Mucosa of descending colon (tissue), 3 donors: ENCODE data around the gene CCSER1. TPM values are rescaled to one million over a fixed set of nuclear protein-coding genes. Genes with fewer than 3 reads are reported as not detected.

Source experiments
- ATAC-seq: fragments of 200-7000 bp; cut with Tn5 transposase; one replicate; pipeline ENCODE4 v1.9.1; 2020; ENCODE audit warnings: mild to moderate bottlenecking, moderate library complexity
- DNase-seq, 3 donors: peaks; one replicate each; pipeline ENCODE4 v3.0.0-alpha.2; 2020
- H3K36me3 ChIP-seq: fragments of 200-600 bp; one replicate; pipeline ENCODE4 v1.8.0; 2021; ENCODE audit warnings: low read depth, mild to moderate bottlenecking
- H3K4me1 ChIP-seq: fragments of 200-600 bp; one replicate; pipeline ENCODE4 v1.8.0; 2021; ENCODE audit warnings: low read depth, mild to moderate bottlenecking
- H3K4me3 ChIP-seq: fragments of 200-600 bp; one replicate; pipeline ENCODE4 v1.8.0; 2021; ENCODE audit warnings: mild to moderate bottlenecking
- H3K9me3 ChIP-seq: fragments of 200-600 bp; one replicate; pipeline ENCODE4 v1.8.0; 2021; ENCODE audit warnings: mild to moderate bottlenecking
- intact Hi-C, 2 donors: fragments of 100-400 bp; cut with DNase I in 1 of 2; cut with micrococcal nuclease in 1 of 2; formaldehyde crosslinking; loops; one replicate each; pipeline versions ENCODE4 v1.11.0 to v1.11.1; 2022; cut with DNase I, micrococcal nuclease
- total RNA-seq, 3 donors: library from RNA; stranded (reverse); fragmentation: NEBNext Ultra II Directional in 2 of 3; extraction: Animal tissue kit (Norgen Biotek cat#: 25700) in 2 of 3; gene quantifications; one replicate each; pipeline versions ENCODE4 v1.2.1 to v1.2.4, GENCODE V29; 2021 to 2023
- TF ChIP-seq, protein P1 (sequence below): fragments of 200-600 bp; IDR thresholded peaks from one replicate; pipeline ENCODE4 v1.8.0; 2022; ENCODE audit warnings: antibody characterized with exemption, mild to moderate bottlenecking
- donor health status: DM: no; HTN: no; CAD: no; lungs with moderate emphysema.
- donor health status: DM: no; HTN: no; CAD: no.
- donor health status: DM: no; HTN: yes; CAD: no.

CCSER1 gene
- total RNA-seq, 3 donors from 2014 or later, result 11.1 to 32.4 (median 13.3) TPM

DNA sequence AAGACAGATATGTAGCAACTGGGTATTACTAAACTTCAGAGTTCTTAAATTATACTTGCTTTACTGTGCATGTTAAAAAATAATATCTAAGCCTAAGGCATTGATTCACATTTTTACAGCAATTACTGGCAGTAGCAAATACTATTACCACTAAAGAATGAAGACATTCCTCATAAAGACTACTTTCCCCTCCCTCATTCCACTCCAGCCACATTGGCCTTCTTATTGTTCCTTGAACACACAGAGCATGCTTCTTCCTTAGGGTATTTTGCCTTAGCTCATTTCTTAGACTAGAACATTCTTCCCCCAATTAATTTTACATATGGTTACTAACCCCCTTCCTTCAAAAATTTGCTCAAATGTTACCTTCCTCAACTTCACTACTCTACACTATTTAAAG lies 717.0 kb downstream of the CCSER1 start:
- Histone ChIP-seq H3K4me3 (no peak overlapping the region), H3K4me1 (no peaks in the 10 kb centered on the region), H3K36me3 (no peaks in the 10 kb centered on the region), H3K9me3 (no peaks in the 10 kb centered on the region)
- no peak for ATAC-seq
- TF ChIP-seq, protein P1, sequence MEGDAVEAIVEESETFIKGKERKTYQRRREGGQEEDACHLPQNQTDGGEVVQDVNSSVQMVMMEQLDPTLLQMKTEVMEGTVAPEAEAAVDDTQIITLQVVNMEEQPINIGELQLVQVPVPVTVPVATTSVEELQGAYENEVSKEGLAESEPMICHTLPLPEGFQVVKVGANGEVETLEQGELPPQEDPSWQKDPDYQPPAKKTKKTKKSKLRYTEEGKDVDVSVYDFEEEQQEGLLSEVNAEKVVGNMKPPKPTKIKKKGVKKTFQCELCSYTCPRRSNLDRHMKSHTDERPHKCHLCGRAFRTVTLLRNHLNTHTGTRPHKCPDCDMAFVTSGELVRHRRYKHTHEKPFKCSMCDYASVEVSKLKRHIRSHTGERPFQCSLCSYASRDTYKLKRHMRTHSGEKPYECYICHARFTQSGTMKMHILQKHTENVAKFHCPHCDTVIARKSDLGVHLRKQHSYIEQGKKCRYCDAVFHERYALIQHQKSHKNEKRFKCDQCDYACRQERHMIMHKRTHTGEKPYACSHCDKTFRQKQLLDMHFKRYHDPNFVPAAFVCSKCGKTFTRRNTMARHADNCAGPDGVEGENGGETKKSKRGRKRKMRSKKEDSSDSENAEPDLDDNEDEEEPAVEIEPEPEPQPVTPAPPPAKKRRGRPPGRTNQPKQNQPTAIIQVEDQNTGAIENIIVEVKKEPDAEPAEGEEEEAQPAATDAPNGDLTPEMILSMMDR, result no peak
- no peak for DNase-seq
- intact Hi-C loops, result no loop called here

DNA sequence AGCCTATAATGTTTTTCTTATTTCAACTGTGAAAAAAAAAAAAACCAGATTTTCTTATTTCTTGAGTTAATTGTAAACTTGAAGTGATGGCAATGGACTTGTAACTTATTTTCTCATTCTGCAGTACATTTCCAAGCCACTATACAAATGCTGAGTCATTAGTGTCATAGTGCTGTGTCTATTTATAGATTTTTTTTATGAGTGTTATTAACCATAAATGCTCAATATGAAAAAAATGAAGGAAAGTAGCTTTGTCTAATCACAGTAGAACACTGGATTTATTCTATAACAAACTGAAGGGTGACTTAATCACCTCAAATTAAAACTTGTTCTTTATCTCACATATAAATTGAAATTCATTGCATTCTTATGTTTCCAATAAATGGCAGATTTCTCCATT lies 718.6 kb downstream of the CCSER1 start:
- no peaks in the 10 kb centered on the region for H3K9me3 ChIP-seq
- ATAC-seq, result no peak
- no peaks in the 10 kb centered on the region for H3K36me3 ChIP-seq
- no peak for DNase-seq
- TF ChIP-seq, protein P1, result no peak
- no peaks in the 10 kb centered on the region for H3K4me1 ChIP-seq
- intact Hi-C loops, result no loop called here
- H3K4me3 ChIP-seq, result no peak overlapping the region

DNA sequence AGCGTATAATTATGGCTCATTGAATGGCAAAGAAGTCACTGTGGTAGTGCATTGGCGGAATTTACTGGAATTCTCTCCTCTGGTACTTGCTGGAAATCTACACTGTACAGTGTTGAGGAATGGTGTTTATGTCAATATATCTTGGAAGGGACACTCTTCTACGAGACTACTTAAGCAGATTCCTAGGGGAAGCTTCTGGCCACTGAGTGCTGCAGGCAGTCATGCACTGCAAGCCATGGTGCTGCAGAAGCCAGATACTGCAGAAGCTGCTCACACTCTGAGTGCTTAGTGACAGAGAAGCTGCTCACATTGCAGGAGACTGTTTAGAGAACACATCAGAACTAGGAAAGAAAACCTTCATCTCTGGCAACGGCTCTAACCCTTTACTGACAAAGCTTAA lies 725.0 kb downstream of the CCSER1 start:
- intact Hi-C loops, result no loop called here
- Histone ChIP-seq H3K36me3 (no peaks in the 10 kb centered on the region), H3K4me1 (no peaks in the 10 kb centered on the region), H3K4me3 (no peak overlapping the region), H3K9me3 (no peaks in the 10 kb centered on the region)
- TF ChIP-seq, protein P1, result no peak
- no peak for ATAC-seq
- DNase-seq, result no peak

DNA sequence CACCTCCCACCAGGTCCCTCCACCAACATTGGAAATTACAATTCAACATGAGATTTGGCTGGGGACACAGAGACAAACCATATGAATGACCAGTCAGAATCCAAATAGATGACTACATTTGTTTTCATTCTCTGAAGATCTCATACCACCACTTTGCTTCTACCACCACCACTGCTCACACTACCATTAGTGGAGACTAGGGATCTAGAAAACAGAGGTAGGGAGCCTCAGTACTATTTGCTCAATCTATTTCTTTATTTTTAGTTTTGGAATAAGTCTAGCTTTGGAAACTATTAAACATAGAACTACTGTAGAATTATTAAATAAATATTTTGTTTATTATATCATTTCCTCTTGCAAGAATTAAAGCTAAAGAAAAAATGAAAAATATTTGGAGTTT lies 727.9 kb downstream of the CCSER1 start:
- H3K4me1 ChIP-seq, result no peaks in the 10 kb centered on the region
- TF ChIP-seq, protein P1, result no peak
- intact Hi-C loops, result no loop called here
- no peak overlapping the region for H3K4me3 ChIP-seq
- H3K36me3 ChIP-seq, result no peaks in the 10 kb centered on the region
- H3K9me3 ChIP-seq, result no peaks in the 10 kb centered on the region
- ATAC-seq, result no peak
- no peak for DNase-seq

DNA sequence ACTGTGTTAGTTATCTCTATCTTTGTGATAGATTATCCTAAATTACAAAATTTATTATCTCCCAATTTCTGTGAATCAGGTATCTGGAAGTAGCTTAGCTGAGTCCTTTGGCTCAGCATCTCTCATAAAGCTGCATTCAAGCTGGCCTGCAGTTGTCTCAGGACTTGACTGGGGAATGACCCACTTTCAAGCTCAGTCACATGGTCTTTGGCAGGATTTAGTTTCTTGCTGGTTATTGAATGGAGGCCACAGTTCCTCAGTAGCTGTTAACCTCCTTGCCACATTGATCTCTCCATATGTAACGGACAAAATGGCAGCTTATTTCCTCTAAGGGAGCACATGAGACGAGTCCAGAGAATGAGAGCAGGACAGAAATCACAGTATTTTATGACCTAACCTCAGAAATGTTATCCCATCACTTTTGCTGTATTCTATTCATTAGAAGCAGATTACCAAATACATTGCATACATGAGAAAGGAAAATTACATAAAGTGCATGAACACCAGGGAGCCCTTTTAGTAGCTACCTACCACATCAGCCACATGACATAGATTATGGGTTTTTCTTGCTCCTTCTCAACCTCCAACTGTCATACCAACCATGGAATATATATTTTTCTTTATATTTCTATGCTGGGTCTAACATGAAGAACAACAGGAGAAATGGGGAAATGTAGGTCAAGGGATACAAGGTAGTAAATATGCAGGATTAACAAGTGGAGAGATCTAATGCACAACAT lies 730.1 kb downstream of the CCSER1 start:
- DNase-seq, result no peak
- TF ChIP-seq, protein P1, result no peak
- H3K36me3 ChIP-seq, result no peaks in the 10 kb centered on the region
- H3K4me1 ChIP-seq, result no peaks in the 10 kb centered on the region
- no peak for ATAC-seq
- no peak overlapping the region for H3K4me3 ChIP-seq
- no peaks in the 10 kb centered on the region for H3K9me3 ChIP-seq
- intact Hi-C loops, result no loop called here

DNA sequence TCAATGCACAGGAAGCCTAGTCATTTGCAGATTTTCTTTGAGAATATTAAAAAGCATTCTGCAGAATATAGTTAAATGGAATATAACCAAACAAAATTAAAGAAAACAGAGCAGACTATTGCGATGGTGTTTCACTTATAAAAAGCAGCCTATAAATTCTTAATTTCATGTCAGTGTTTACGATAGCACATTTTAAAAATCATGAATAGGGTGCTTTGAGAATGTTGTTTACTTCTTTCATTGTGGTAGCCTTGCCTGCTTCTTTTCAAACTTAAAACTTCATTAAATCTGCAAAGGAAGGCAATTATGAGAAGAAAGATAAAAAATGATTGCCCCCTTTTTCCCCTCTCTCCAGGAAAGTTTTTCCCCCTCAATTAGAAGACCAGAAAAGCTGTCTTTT lies 748.6 kb downstream of the CCSER1 start:
- H3K4me3 ChIP-seq, result no peak overlapping the region
- no peaks in the 10 kb centered on the region for H3K36me3 ChIP-seq
- intact Hi-C loops, result no loop called here
- TF ChIP-seq, protein P1, result no peak
- H3K9me3 ChIP-seq, result no peaks in the 10 kb centered on the region
- DNase-seq, result no peak
- H3K4me1 ChIP-seq, result no peaks in the 10 kb centered on the region
- ATAC-seq, result no peak
